HuH-7.5 (cell line): ENCODE results near the gene SQSTM1.

ENCODE experiments used
- DNase-seq: peaks from one replicate; pipeline ENCODE4 v3.0.0; 2011; ENCODE audit warnings: low spot score

Gene SQSTM1

GRCh38 chr5:179874136-179874535 is 53.4 kb downstream of the SQSTM1 start:
- no peak for DNase-seq

- DNase-seq = no peak
Observed at GRCh38 chr5:179874536-179875292, 54.0 kb downstream of the SQSTM1 start.

- no peak for DNase-seq
Observed at GRCh38 chr5:179875741-179876609, 55.3 kb downstream of the SQSTM1 start.

- no peak for DNase-seq
Observed at GRCh38 chr5:179876610-179876952, 55.9 kb downstream of the SQSTM1 start.

GRCh38 chr5:179878222-179879002 is 57.7 kb downstream of the SQSTM1 start:
- DNase-seq = no peak

- DNase-seq = no peak
Observed at GRCh38 chr5:179879003-179879689, 58.4 kb downstream of the SQSTM1 start.

GRCh38 chr5:179879690-179880010 is 58.9 kb downstream of the SQSTM1 start:
- no peak for DNase-seq

GRCh38 chr5:179880066-179880650 is 59.5 kb downstream of the SQSTM1 start:
- no peak for DNase-seq

GRCh38 chr5:179880848-179881590 is 60.3 kb downstream of the SQSTM1 start:
- DNase-seq = no peak

- no peak for DNase-seq
Observed at GRCh38 chr5:179882338-179882737, 61.6 kb downstream of the SQSTM1 start.

GRCh38 chr5:179883163-179883562 is 62.5 kb downstream of the SQSTM1 start:
- DNase-seq = no peak

GRCh38 chr5:179885491-179886090 is 64.9 kb downstream of the SQSTM1 start:
- no peak for DNase-seq

GRCh38 chr5:179886190-179886911 is 65.6 kb downstream of the SQSTM1 start:
- DNase-seq = no peak

GRCh38 chr5:179887095-179887494 is 66.4 kb downstream of the SQSTM1 start:
- no peak for DNase-seq
